Measurements from ENCODE around the gene NFYC. TPM values are rescaled to one million over a fixed set of nuclear protein-coding genes. Genes with fewer than 3 reads are reported as not detected.

The NFYC gene
- polyA plus RNA-seq, 1 of the 3 experiments (the other 2 are of a cell fraction), result 72.4 TPM

DNA sequence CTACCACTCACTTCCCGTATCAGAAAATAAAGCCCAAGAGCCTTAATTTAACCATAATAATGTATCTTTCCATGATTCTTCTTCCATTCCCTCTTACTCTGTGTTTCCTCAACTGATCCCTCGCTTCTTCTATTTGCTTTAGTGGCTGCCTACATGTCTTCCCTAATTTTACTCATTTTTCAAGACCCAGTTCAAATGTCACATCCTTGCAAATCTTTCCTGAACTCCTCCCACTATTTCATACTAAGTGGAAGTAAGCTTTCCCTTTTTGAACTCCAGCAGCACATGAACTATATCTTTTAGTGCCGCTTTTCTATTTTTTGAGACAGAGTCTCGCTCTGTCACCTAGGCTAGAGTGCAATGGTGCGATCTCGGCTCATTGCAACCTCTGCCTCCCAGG lies 3.8 kb upstream of the NFYC start:
- 96% methylated on average over 6 of the region's 6 CpGs for WGBS (ENCODE audit: low lambda C conversion rate)
- DNase-seq, result no peak
- Histone ChIP-seq H2AFZ (ENCODE audit: low read depth) (no peak overlapping the region), H3K9me3 (no peaks in the 10 kb centered on the region), H3K9me2 (no peaks in the 10 kb centered on the region), H3K4me2 (no peak overlapping the region), H3K9ac (no peak overlapping the region), H3K79me2 (ENCODE audit: insufficient read depth) (peaks cover 34% of the 10 kb centered on the region), H3F3A (replicated peaks; ENCODE audit: insufficient read depth) (peaks cover 12% of the 10 kb centered on the region), H3K4me3 (ENCODE audit: low read depth in 2 of 2, low read length in 1 of 2) (no peak overlapping the region), H3K27me3 (ENCODE audit: insufficient read depth) (no peaks in the 10 kb centered on the region), H3K4me1 (ENCODE audit: control insufficient read depth in 1 of 2, insufficient read depth in 2 of 2, low read depth in 1 of 2, low read length in 1 of 2) (peaks cover 10% of the 10 kb centered on the region in 2 experiments; a peak in 3 of 4 replicates), H4K20me1 (ENCODE audit: insufficient read depth) (0 out of 2 replicates have a peak, but pooled peaks cover 3% of the 10 kb centered on the region), H3K27ac (ENCODE audit: low read depth in 2 of 2, low read length in 1 of 2) (no peak overlapping the region), H3K36me3 (replicated peaks in 1 of 2; ENCODE audit: control insufficient read depth in 1 of 2, insufficient read depth in 2 of 2, low read length in 1 of 2) (peaks cover 7 to 15% of the 10 kb centered on the region in 2 experiments)
- ChIA-PET POLR2A (no interaction called here), CTCF (interaction anchor here (2.2 kb wide), 1 partner anchor 19 kb away, joined by 10 read pairs; no protein-coding TSS in a partner anchor)
- TF ChIP-seq FOXM1 (IDR thresholded peaks at IDR 0.05; ENCODE audit: low read depth) (no peak), EP300 (IDR thresholded peaks at IDR 0.05; ENCODE audit: borderline replicate concordance in 1 of 2, low read depth in 1 of 2, low read length in 1 of 2) (no peak), EZH2phosphoT487 (IDR thresholded peaks at IDR 0.05; ENCODE audit: borderline replicate concordance, low read depth) (no peak), GABPA (IDR thresholded peaks at IDR 0.05; ENCODE audit: low read depth) (no peak), CTCF (IDR thresholded peaks at IDR 0.05) (no peak), GATA2 (CRISPR knock-in tag; IDR thresholded peaks at IDR 0.05) (no peak), POLR2AphosphoS5 (IDR thresholded peaks at IDR 0.05; ENCODE audit: low read depth, low read length) (no peak), FOSL2 (IDR thresholded peaks at IDR 0.05; ENCODE audit: borderline replicate concordance, low read depth) (no peak), ELF1 (IDR thresholded peaks at IDR 0.05) (no peak), MAX (IDR thresholded peaks at IDR 0.05; ENCODE audit: low read depth) (no peak), CHD2 (IDR thresholded peaks at IDR 0.05; ENCODE audit: low read length, partially characterized antibody) (no peak), SIN3A (IDR thresholded peaks at IDR 0.05; ENCODE audit: borderline replicate concordance, low read depth, low read length) (no peak), TCF12 (IDR thresholded peaks at IDR 0.05) (no peak)
- TF ChIP-seq, protein P1, sequence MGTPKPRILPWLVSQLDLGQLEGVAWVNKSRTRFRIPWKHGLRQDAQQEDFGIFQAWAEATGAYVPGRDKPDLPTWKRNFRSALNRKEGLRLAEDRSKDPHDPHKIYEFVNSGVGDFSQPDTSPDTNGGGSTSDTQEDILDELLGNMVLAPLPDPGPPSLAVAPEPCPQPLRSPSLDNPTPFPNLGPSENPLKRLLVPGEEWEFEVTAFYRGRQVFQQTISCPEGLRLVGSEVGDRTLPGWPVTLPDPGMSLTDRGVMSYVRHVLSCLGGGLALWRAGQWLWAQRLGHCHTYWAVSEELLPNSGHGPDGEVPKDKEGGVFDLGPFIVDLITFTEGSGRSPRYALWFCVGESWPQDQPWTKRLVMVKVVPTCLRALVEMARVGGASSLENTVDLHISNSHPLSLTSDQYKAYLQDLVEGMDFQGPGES (IDR thresholded peaks at IDR 0.05; ENCODE audit: low read depth, low read length), result no peak
- TF ChIP-seq, protein P2, sequence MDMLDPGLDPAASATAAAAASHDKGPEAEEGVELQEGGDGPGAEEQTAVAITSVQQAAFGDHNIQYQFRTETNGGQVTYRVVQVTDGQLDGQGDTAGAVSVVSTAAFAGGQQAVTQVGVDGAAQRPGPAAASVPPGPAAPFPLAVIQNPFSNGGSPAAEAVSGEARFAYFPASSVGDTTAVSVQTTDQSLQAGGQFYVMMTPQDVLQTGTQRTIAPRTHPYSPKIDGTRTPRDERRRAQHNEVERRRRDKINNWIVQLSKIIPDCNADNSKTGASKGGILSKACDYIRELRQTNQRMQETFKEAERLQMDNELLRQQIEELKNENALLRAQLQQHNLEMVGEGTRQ (IDR thresholded peaks at IDR 0.05; ENCODE audit: borderline replicate concordance, low read depth, low read length), result no peak

Data from SK-N-SH (cell line).